Skeletal muscle cell (primary cell): ENCODE measurements around the gene TBC1D10B.

Experiments used
- DNase-seq: peaks from one replicate; pipeline ENCODE4 v3.0.0-alpha.2; 2010; ENCODE audit warnings: low read depth
- H3K4me3 ChIP-seq: 2 replicates; pipeline ENCODE4 v1.5.1; 2011; ENCODE audit warnings: low read depth, mild to moderate bottlenecking, control low read depth, low read length, moderate library complexity

Gene TBC1D10B, protein sequence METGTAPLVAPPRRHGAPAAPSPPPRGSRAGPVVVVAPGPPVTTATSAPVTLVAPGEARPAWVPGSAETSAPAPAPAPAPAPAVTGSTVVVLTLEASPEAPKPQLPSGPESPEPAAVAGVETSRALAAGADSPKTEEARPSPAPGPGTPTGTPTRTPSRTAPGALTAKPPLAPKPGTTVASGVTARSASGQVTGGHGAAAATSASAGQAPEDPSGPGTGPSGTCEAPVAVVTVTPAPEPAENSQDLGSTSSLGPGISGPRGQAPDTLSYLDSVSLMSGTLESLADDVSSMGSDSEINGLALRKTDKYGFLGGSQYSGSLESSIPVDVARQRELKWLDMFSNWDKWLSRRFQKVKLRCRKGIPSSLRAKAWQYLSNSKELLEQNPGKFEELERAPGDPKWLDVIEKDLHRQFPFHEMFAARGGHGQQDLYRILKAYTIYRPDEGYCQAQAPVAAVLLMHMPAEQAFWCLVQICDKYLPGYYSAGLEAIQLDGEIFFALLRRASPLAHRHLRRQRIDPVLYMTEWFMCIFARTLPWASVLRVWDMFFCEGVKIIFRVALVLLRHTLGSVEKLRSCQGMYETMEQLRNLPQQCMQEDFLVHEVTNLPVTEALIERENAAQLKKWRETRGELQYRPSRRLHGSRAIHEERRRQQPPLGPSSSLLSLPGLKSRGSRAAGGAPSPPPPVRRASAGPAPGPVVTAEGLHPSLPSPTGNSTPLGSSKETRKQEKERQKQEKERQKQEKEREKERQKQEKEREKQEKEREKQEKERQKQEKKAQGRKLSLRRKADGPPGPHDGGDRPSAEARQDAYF

DNA sequence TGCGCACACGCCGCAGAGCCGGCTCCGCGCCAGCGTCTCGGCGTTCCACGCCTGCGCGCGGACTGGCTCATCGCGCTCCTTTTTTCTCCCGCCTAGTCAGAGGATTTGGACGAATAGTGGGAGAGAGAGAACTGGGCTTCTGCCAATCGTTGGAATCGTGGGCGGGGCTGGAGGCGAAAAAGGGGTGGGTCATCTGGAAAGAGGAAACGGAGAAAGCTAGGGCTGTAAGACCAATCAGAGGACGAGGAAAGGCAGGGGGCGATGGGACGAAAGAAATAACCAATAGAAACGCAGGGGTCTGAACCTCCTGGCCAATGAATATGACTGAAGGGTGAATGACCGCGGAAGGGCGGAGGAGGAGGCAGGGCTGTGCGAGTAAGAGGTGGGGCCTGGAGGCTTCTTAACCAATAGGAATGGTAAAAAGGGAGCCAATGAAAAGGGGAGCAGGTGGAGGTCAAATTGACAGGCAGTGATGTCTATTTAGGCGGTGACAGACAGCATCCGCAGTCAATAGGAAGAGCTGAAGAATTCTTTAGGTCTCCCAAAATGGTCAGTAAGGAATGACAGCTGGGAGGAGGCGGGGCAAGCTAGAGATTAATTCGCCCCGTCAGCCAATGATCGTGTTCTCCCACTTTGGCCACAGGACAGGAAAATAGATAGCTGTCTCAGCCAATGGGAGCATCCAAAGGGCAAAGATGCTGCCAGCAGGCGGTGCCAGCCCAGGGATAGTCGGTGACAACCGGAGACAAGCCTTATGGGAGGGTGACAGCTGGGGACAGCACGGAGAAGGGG, at the start of gene TBC1D10B:
TSS of gene TBC1D10B (minus strand) at position 39 of the 792 bp plus-strand sequence. CDS start 311 bp downstream, outside the sequence.
- peak; percentile 100 for DNase-seq
- H3K4me3 ChIP-seq, result peak within 1 kb of the TSS; percentile 89

DNA sequence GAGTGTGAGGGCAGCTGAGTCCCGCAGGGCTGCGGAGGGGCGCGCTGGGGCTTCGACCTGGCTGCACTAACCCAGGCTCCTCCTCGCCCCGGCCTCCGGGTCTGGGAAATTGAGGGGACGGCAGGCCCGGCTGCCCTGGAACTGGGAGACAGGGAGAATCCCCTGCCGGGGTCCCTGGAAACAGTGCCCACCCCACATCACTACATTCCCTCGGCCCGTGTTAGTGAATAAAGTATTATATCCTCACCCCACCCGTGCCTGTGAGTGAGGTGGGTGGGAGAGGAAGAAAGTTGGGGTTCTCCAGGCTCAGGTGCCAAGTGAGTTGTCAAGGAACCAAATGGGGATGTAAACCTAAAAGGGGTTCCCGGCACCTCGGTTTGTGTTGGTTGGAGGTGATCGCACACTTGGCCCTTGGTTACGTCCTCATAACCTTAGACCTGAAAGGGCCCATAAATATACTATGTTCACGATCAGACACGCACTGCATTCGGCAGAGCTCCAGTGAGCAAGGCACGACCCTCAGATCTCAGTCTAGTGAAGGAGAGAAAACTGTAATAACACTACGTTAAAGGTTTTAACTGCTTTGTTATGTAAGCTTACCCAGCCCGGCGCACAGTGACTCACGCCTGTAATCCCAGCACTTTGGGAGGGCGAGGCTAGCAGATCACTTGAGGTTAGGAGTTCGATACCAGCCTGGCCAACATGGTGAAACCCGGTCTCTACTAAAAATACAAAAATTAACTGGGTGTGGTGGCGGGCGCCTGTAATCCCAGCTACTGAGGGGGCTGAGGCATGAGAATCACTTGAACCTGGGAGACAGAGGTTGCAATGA, 48.3 kb upstream of the TBC1D10B start:
- H3K4me3 ChIP-seq, result peak overlapping the region; percentile 56
- DNase-seq, result no peak

DNA sequence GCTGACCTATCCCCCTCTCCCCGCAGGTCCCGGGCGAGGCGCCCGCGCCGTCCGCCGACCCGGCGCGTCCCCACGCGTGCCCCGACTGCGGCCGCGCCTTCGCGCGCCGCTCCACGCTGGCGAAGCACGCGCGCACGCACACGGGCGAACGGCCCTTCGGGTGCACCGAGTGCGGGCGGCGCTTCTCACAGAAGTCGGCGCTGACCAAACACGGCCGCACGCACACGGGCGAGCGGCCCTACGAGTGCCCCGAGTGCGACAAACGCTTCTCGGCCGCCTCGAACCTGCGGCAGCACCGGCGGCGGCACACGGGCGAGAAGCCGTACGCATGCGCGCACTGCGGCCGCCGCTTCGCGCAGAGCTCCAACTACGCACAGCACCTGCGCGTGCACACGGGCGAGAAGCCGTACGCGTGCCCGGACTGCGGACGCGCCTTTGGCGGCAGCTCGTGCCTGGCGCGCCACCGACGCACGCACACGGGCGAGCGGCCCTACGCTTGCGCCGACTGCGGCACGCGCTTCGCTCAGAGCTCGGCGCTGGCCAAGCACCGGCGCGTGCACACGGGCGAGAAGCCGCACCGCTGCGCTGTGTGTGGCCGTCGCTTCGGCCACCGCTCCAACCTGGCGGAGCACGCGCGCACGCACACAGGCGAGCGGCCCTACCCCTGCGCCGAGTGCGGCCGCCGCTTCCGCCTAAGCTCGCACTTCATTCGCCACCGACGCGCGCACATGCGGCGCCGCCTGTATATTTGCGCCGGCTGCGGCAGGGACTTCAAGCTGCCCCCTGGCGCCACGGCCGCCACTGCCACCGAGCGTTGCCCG, 47.4 kb upstream of the TBC1D10B start:
- peak; percentile 69 for DNase-seq
- H3K4me3 ChIP-seq, result peak overlapping the region; percentile 56

GRCh38 chr16:30416624-30417528, 46.6 kb upstream of the TBC1D10B start:
- DNase-seq, result no peak
- H3K4me3 ChIP-seq, result peak overlapping the region; percentile 56

DNA sequence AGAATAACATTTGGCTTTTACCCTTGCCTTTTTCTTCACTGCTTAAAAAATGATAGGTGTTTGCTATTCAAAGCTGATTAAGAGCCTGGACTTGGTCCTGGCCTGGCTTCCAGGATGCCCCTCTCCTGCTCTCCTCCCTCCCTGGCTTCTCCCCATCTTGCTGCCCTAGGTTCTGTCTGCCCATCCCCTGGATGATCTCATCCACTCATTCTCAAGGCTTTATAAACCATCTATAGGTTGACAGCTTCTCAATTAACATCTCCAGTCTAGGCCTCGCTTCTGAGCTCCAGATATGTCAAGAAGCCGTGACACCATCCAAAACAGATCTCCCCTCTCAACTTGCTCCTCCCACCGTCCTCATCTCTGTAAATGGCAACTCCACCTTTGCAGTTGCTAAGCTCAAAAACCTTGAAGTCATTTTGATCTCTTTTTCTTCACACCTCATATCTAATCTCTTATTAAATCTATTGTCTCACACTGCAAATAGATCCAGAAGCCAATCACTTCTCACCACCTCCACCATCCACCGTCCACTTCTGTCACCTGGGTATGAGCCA, 45.8 kb upstream of the TBC1D10B start:
- H3K4me3 ChIP-seq, result no peak overlapping the region
- no peak for DNase-seq

- H3K4me3 ChIP-seq, result no peak overlapping the region
- no peak for DNase-seq
Measured at GRCh38 chr16:30414159-30414558, 43.9 kb upstream of the TBC1D10B start.

- no peak overlapping the region for H3K4me3 ChIP-seq
- no peak for DNase-seq
Measured at GRCh38 chr16:30413112-30413806, 43.0 kb upstream of the TBC1D10B start.

GRCh38 chr16:30409125-30410060, 39.1 kb upstream of the TBC1D10B start:
- no peak overlapping the region for H3K4me3 ChIP-seq
- DNase-seq, result peak; percentile 44

DNA sequence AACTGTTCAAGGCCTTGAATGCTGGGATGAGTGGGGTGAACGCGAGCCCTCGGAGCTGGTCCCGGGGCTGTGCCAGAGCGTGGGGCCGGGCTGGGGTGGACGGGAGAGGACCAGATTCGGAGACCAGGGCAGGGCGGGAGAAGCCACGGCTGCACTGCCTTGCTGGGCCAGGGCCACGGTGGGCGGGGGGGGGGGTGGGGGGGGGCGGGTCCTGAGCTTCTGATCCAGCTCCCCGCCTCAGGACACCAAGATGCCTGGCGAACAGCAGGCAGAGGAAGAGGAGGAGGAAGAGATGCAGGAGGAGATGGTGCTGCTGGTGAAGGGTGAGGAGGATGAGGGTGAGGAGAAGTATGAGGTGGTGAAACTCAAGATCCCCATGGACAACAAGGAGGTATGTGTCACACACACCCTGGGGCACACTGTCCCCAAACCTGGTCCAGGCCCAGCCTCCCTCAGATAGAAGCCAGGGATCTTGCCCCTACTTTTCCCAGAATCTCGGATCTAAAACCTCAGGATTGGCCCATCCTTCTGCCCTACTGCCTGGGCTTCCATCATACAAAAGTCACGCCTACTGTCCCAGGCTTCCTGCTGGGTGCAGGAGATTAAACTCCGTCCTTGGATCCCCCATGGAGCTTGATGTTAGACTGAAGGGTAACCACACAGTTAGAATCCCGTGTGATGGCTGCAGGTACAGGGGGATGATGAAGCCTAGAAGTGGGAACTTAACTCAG, 37.7 kb upstream of the TBC1D10B start:
- peak overlapping the region; percentile 72 for H3K4me3 ChIP-seq
- DNase-seq, result no peak

DNA sequence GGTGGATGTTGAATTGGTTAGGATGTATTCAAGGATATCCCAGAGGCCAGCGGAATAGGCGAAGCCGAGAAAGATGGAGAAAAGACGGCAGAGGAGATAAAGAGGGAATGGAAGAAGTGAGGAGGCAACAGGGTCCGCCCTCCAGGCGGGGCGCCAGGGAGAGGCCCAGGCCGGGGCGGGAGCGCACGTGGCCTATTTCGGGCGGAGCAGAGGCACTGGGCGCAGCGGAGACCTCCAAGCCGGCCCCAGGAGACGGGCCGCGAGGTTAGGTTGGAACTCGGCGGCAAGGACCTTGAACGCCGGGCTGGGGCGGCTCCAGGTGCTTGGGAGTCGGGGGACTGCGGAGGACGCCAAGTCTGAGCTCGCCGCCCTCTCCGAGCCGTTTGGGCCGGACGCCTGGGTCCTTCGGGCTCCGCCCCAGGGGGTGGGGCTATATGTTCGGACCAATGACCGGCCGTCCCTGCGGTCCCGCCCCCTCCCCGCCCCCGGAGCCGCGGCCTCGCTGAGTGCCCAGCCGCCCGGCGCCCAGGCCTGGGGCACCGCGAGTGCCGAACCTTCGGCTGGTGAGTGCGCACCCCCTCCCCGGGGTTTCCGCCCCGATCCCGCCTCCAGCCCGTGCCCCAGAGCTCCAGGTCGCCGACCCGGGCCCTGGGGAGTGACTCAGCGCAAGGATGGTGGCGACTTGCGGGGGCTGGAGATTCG, 37.0 kb upstream of the TBC1D10B start, which contains the start of gene ZNF771:
TSS of gene ZNF771 (plus strand) at position 505 of the 702 bp plus-strand sequence. CDS start 448 bp downstream, outside the sequence.
- DNase-seq, result peak; percentile 49
- peak within 1 kb of the TSS; percentile 72 for H3K4me3 ChIP-seq

GRCh38 chr16:30406795-30407101, 36.5 kb upstream of the TBC1D10B start:
- DNase-seq, result no peak
- peak overlapping the region; percentile 72 for H3K4me3 ChIP-seq

DNA sequence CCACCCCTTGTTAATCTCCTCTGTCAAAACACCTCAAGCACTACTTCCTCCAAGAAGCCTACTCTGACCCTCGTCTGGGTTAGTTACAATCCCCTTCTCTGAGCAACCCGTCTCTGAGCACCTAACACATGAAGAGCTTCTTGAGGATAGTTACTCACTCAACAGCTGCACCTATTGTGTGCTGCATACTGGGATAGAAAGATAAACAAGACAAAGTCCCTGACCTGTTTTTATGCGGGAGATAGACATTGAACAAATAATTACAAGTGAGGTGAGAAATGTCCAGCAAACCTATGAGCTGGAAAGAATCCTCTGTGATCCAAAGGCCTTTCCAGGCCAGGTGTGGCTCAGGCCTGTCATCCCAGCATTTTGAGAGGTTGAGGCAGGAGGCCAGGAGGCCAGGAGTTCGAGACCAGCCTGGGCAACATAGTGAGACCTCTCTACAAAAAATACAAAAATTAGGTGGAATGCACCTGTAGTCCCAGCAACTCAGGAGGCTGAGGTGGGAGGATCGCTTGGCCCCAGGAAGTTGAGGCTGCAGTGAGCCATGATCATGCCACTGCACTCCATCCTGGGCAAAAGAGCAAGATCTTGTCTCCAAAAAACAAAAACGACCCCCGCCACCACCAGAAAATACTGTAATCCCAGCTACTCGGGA, 31.6 kb upstream of the TBC1D10B start:
- H3K4me3 ChIP-seq, result no peak overlapping the region
- no peak for DNase-seq

DNA sequence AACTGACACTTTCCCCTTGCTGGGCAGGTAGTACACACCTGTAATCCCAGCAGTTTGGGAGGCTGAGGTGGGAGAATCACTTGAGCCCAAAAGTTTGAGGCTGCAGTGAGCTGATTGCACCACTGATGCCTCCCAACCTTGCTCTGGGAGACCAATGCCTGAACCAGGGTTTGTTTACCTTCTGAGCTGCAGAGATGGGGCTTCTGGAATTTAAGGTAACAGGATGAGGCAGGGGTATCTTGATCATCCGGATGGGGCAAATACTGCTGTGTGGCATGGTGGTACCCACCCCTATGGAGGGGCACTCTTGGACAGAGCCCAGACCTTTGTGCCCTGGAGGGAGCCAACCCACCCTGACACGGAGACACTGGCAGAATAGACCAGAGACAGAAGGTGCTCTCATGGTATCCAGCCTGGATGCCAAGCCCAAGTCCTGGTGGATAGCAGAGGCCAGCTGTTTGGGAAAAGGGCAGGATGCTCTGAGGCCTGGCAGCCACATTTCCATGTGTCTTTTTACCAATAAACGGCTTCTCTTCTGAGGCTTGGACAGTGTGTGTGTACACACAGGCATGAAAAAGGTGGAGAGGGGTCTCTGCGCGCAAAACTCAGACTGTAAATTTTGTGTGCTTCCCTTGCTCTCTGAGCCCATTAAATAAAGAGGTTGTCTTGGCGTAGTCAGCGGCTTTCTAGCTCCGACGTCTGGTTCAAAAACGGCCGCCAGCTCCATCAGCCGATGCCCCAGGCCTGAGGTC, 29.3 kb upstream of the TBC1D10B start:
- H3K4me3 ChIP-seq, result peak overlapping the region; percentile 52
- DNase-seq, result no peak
